HepG2 (cell line): ENCODE measurements around the gene LRP5. TPM values are rescaled to one million over a fixed set of nuclear protein-coding genes. Genes with fewer than 3 reads are reported as not detected.

ENCODE experiments used
- HNF1A ChIP-seq, 2 experiments: sonication (generic) in 1 of 2; formaldehyde crosslinking in 1 of 2; IDR thresholded peaks; 2 replicates each; pipeline versions ENCODE4 v1.4.0 to v1.6.1; 2016 to 2020; ENCODE audit warnings: borderline replicate concordance in 1 of 2, low read depth in 1 of 2, mild to moderate bottlenecking in 1 of 2, missing genetic modification reagents in 1 of 2
- MLX ChIP-seq: IDR thresholded peaks from 2 replicates; pipeline ENCODE4 v1.6.1; 2016
- PAX8 ChIP-seq: sonication (generic); formaldehyde crosslinking; IDR thresholded peaks from 2 replicates; pipeline ENCODE4 v1.8.0; 2022; ENCODE audit warnings: mild to moderate bottlenecking, missing genetic modification reagents, borderline replicate concordance
- PITX1 ChIP-seq: sonication (generic); formaldehyde crosslinking; IDR thresholded peaks from 2 replicates; pipeline ENCODE4 v1.5.1; 2020; ENCODE audit warnings: mild to moderate bottlenecking, missing genetic modification reagents
- SALL2 ChIP-seq: sonication (generic); formaldehyde crosslinking; IDR thresholded peaks from 2 replicates; pipeline ENCODE4 v1.8.1; 2023; ENCODE audit warnings: mild to moderate bottlenecking, missing genetic modification reagents, inconsistent platforms
- SCMH1 ChIP-seq: sonication (generic); formaldehyde crosslinking; IDR thresholded peaks from 2 replicates; pipeline ENCODE4 v1.9.0; 2021; ENCODE audit warnings: missing genetic modification reagents, mild to moderate bottlenecking, borderline replicate concordance
- SIN3A ChIP-seq: IDR thresholded peaks from 2 replicates; pipeline ENCODE4 v1.6.1; 2011; ENCODE audit warnings: low read depth, mild to moderate bottlenecking, control low read depth, low read length, borderline replicate concordance
- ZBTB46 ChIP-seq: sonication (generic); formaldehyde crosslinking; IDR thresholded peaks from 2 replicates; pipeline ENCODE4 v1.4.0; 2020; ENCODE audit warnings: mild to moderate bottlenecking, missing genetic modification reagents, borderline replicate concordance
- ZNF281 ChIP-seq: sonication (generic); formaldehyde crosslinking; IDR thresholded peaks from 2 replicates; pipeline ENCODE4 v1.4.0; 2020; ENCODE audit warnings: missing genetic modification reagents, borderline replicate concordance
- ZNF687 ChIP-seq: sonication (generic); formaldehyde crosslinking; IDR thresholded peaks from 2 replicates; pipeline ENCODE4 v1.5.1; 2020; ENCODE audit warnings: mild to moderate bottlenecking, missing genetic modification reagents, moderate library complexity
- polyA plus RNA-seq, 8 experiments: library from polyadenylated mRNA; depleted of rRNA in 3 of 8; stranded (reverse) in 7 of 8; unstranded in 1 of 8; fragments of >200 nt; fragmentation: Illumina TruSeq in 4 of 8; extraction: Trizol in 4 of 8; gene quantifications; 2 replicates each; pipeline versions ENCODE4 v1.2.1 to v1.2.3, GENCODE V29; 2011 to 2016; ENCODE audit warnings: low read depth in 4 of 8, missing spikeins in 1 of 8, mixed read lengths in 1 of 8; ENCODE audit not compliant: insufficient read depth in 1 of 8
- total RNA-seq, 5 experiments: library from RNA; depleted of rRNA; stranded (reverse); fragments of >200 nt; fragmentation: Illumina TruSeq; extraction: Trizol; gene quantifications; 2 replicates each; pipeline ENCODE4 v1.2.3, GENCODE V29; 2016; ENCODE audit warnings: low read depth in 1 of 5

LRP5 gene
- total and polyA plus RNA-seq, 2 of the 13 experiments (the other 11 are each of a cell fraction or from before 2014, with no cell fraction given): 40.4 to 64.0 TPM

GRCh38 chr11:68331338-68331947, 19.1 kb downstream of the LRP5 start (continued):
- TF ChIP-seq ZNF687 (CRISPR knock-in tag) (peak; percentile 96), ZNF281 (CRISPR knock-in tag) (peak; percentile 44; the same call in 1 of the 2 replicates), PAX8 (CRISPR knock-in tag) (no peak), ZBTB46 (CRISPR knock-in tag) (no peak), HNF1A (IDR thresholded peaks at IDR 0.05; ENCODE audit: low read depth) (no peak), HNF1A (CRISPR knock-in tag; IDR thresholded peaks at IDR 0.05; ENCODE audit: borderline replicate concordance) (peak; percentile 18; the same call in 1 of the 2 replicates), SCMH1 (no peak), SALL2 (CRISPR knock-in tag) (peak; percentile 56; the same call in 1 of the 2 replicates), SIN3A (peak; percentile 80; the same call in 1 of the 2 replicates), MLX (CRISPR knock-in tag) (peak; percentile 53; the same call in 1 of the 2 replicates), PITX1 (CRISPR knock-in tag) (peak; percentile 100)
